H1 (cell line): ENCODE results near the gene MYL6B. TPM values are rescaled to one million over a fixed set of nuclear protein-coding genes. Genes with fewer than 3 reads are reported as not detected.

Source experiments
- CTCF ChIA-PET: fragments of 300-600 bp; sonication (Branson Sonifier 250); formaldehyde crosslinking; loops from one replicate; lab custom pipeline; 2021; ENCODE audit not compliant: partially characterized antibody; lab: Charles Lee
- POLR2A ChIA-PET: fragments of 300-600 bp; sonication (Branson Sonifier 250); formaldehyde crosslinking; loops from one replicate; lab custom pipeline; 2021; ENCODE audit warnings: inconsistent platforms; ENCODE audit not compliant: partially characterized antibody; lab: Charles Lee
- DNase-seq, 2 experiments: peaks; one replicate each; pipeline versions ENCODE4 v3.0.0 to v3.0.0-alpha.2; 2010 to 2022; ENCODE audit warnings: low spot score in 2 of 2, low read depth in 1 of 2, mixed read lengths in 1 of 2
- FAIRE-seq: peaks from 2 replicates; lab custom pipeline; 2011; peaks lifted over from hg19 to GRCh38; lab: Jason Lieb, UNC
- H2AFZ ChIP-seq: 2 replicates; pipeline ENCODE4 v1.8.1; 2012; ENCODE audit warnings: low read length, inconsistent platforms
- H2AK5ac ChIP-seq: 2 replicates; pipeline ENCODE4 v1.6.1; 2013; ENCODE audit warnings: low read depth, low read length
- H2BK120ac ChIP-seq: replicated peaks from 2 replicates; pipeline ENCODE3; 2013; ENCODE audit warnings: low read depth, low read length, inconsistent platforms
- H2BK12ac ChIP-seq: 2 replicates; pipeline ENCODE4 v1.6.1; 2013; ENCODE audit warnings: low read depth, low read length
- H2BK15ac ChIP-seq: 2 replicates; pipeline ENCODE4 v1.6.1; 2013; ENCODE audit warnings: low read length
- H2BK20ac ChIP-seq: 2 replicates; pipeline ENCODE4 v1.6.1; 2013; ENCODE audit warnings: low read length
- H2BK5ac ChIP-seq: 2 replicates; pipeline ENCODE4 v1.6.1; 2013; ENCODE audit warnings: low read depth, low read length
- H3K14ac ChIP-seq: 2 replicates; pipeline ENCODE4 v1.6.1; 2013; ENCODE audit warnings: inconsistent platforms; ENCODE audit not compliant: insufficient read length
- H3K18ac ChIP-seq: 2 replicates; pipeline ENCODE4 v1.6.1; 2013; ENCODE audit warnings: low read length; ENCODE audit errors: extremely low read depth
- H3K23ac ChIP-seq: 2 replicates; pipeline ENCODE4 v1.6.1; 2013; ENCODE audit warnings: inconsistent platforms; ENCODE audit not compliant: insufficient read length
- H3K23me2 ChIP-seq: 2 replicates; pipeline ENCODE4 v1.6.1; 2013; ENCODE audit warnings: low read depth, low read length
- H3K27ac ChIP-seq: 2 replicates; pipeline ENCODE4 v1.6.1; 2011; ENCODE audit warnings: low read depth, low read length, inconsistent platforms
- H3K27me3 ChIP-seq, 4 experiments: replicated peaks in 1 of 4; 1 replicate in 1 of 4; 2 replicates in 3 of 4; pipeline versions ENCODE4 v1.6.1 to v1.8.1; 2011 to 2013; ENCODE audit warnings: low read length in 3 of 4, mild to moderate bottlenecking in 3 of 4, inconsistent platforms in 2 of 4, mixed read lengths in 2 of 4, moderate library complexity in 1 of 4; ENCODE audit not compliant: control insufficient read depth in 3 of 4, insufficient read depth in 3 of 4; ENCODE audit errors: extremely low read depth in 1 of 4
- H3K36me3 ChIP-seq, 4 experiments: 2 replicates each; pipeline versions ENCODE4 v1.6.1 to v1.8.1; 2011 to 2013; ENCODE audit warnings: mild to moderate bottlenecking in 4 of 4, low read length in 3 of 4, moderate library complexity in 2 of 4, control low read depth in 1 of 4, inconsistent platforms in 1 of 4; ENCODE audit not compliant: insufficient read depth in 4 of 4, control insufficient read depth in 2 of 4
- H3K4ac ChIP-seq: replicated peaks from 2 replicates; pipeline ENCODE3; 2013; ENCODE audit warnings: low read length, low read depth, mixed read lengths, inconsistent platforms; ENCODE audit not compliant: insufficient read length
- H3K4me1 ChIP-seq, 4 experiments: replicated peaks in 1 of 4; 1 replicate in 1 of 4; 2 replicates in 3 of 4; pipeline versions ENCODE4 v1.6.1 to v1.8.1; 2011 to 2013; ENCODE audit warnings: low read length in 3 of 4, inconsistent platforms in 2 of 4, mixed read lengths in 1 of 4; ENCODE audit not compliant: insufficient read depth in 4 of 4, control insufficient read depth in 3 of 4
- H3K4me2 ChIP-seq, 2 experiments: 2 replicates each; pipeline versions ENCODE4 v1.6.1 to v1.8.1; 2011 to 2013; ENCODE audit warnings: low read depth in 2 of 2, low read length in 2 of 2, control low read depth in 1 of 2, inconsistent platforms in 1 of 2, mild to moderate bottlenecking in 1 of 2; ENCODE audit not compliant: insufficient read depth in 1 of 2
- H3K4me3 ChIP-seq, 4 experiments: fragments of 200-600, 300-600 bp in 1 of 4; sonication (generic), shearing (Covaris generic), sonication (Bioruptor Twin) in 1 of 4; 2 replicates each; pipeline versions ENCODE4 v1.5.1 to v1.8.1; 2011 to 2016; ENCODE audit warnings: low read length in 4 of 4, low read depth in 3 of 4, control low read depth in 2 of 4, inconsistent platforms in 2 of 4, mild to moderate bottlenecking in 2 of 4, mixed read lengths in 1 of 4, moderate library complexity in 1 of 4; ENCODE audit not compliant: insufficient read depth in 2 of 4; ENCODE audit errors: extremely low read depth in 1 of 4
- H3K56ac ChIP-seq: replicated peaks from 2 replicates; pipeline ENCODE3; 2013; ENCODE audit warnings: low read depth, mild to moderate bottlenecking, mixed read lengths, low read length, inconsistent platforms; ENCODE audit not compliant: insufficient read length
- H3K79me1 ChIP-seq: 2 replicates; pipeline ENCODE4 v1.6.1; 2013; ENCODE audit warnings: low read depth, low read length, control low read depth
- H3K79me2 ChIP-seq, 2 experiments: 2 replicates each; pipeline versions ENCODE4 v1.6.1 to v1.8.1; 2012 to 2013; ENCODE audit warnings: low read length in 2 of 2, mild to moderate bottlenecking in 2 of 2, inconsistent platforms in 1 of 2; ENCODE audit not compliant: insufficient read depth in 2 of 2, control insufficient read depth in 1 of 2
- H3K9ac ChIP-seq, 4 experiments: replicated peaks in 1 of 4; 1 replicate in 1 of 4; 2 replicates in 3 of 4; pipeline versions ENCODE4 v1.6.1 to v1.8.1; 2011 to 2013; ENCODE audit warnings: low read depth in 3 of 4, low read length in 3 of 4, control low read depth in 2 of 4, mild to moderate bottlenecking in 2 of 4, moderate library complexity in 2 of 4, inconsistent platforms in 1 of 4; ENCODE audit errors: extremely low read depth in 1 of 4
- H3K9me3 ChIP-seq, 2 experiments: 2 replicates each; pipeline versions ENCODE4 v1.6.1 to v1.8.1; 2012 to 2013; ENCODE audit warnings: mild to moderate bottlenecking in 2 of 2, moderate library complexity in 2 of 2, control low read depth in 1 of 2, inconsistent platforms in 1 of 2, low read depth in 1 of 2, low read length in 1 of 2, mixed read lengths in 1 of 2; ENCODE audit not compliant: insufficient read depth in 2 of 2
- H4K20me1 ChIP-seq, 2 experiments: replicated peaks in 1 of 2; 2 replicates each; pipeline versions ENCODE3 to v1.8.1; 2011 to 2013; ENCODE audit warnings: inconsistent platforms in 2 of 2, low read length in 2 of 2, mild to moderate bottlenecking in 1 of 2; ENCODE audit not compliant: insufficient read depth in 2 of 2, control insufficient read depth in 1 of 2
- H4K5ac ChIP-seq: 2 replicates; pipeline ENCODE4 v1.6.1; 2013; ENCODE audit warnings: low read length, low read depth, mixed read lengths, inconsistent platforms; ENCODE audit not compliant: insufficient read length
- H4K8ac ChIP-seq: 2 replicates; pipeline ENCODE4 v1.8.0; 2013; ENCODE audit warnings: mild to moderate bottlenecking, moderate library complexity, low read length, inconsistent platforms; ENCODE audit not compliant: insufficient read depth; ENCODE audit errors: extremely low read depth
- H4K91ac ChIP-seq: replicated peaks from 2 replicates; pipeline ENCODE3; 2013; ENCODE audit warnings: low read length, mixed read lengths, inconsistent platforms; ENCODE audit not compliant: insufficient read length
- ATF3 ChIP-seq: IDR thresholded peaks from 2 replicates; pipeline ENCODE4 v1.6.1; 2011; ENCODE audit warnings: low read depth, mild to moderate bottlenecking, low read length; ENCODE audit not compliant: insufficient read depth
- CBX8 ChIP-seq: fragments of 300-800, 300-1000 bp; sonication (generic); IDR thresholded peaks from 2 replicates; pipeline ENCODE4 v1.7.1; 2016; ENCODE audit warnings: low read depth, low read length, borderline replicate concordance
- JUND ChIP-seq: IDR thresholded peaks from 2 replicates; pipeline ENCODE4 v1.6.1; 2011; ENCODE audit warnings: mild to moderate bottlenecking, improper control_type of control experiment, low read length
- KDM4A ChIP-seq: IDR thresholded peaks from one replicate; pipeline ENCODE4 v1.7.1; 2012; ENCODE audit warnings: low read depth, mild to moderate bottlenecking, moderate library complexity, low read length, inconsistent platforms; ENCODE audit not compliant: severe bottlenecking
- KDM5A ChIP-seq: fragments of 200-600 bp; IDR thresholded peaks from 2 replicates; pipeline ENCODE4 v1.7.1; 2012; ENCODE audit warnings: mild to moderate bottlenecking, low read length, inconsistent platforms, mixed read lengths
- POLR2AphosphoS5 ChIP-seq: IDR thresholded peaks from 2 replicates; pipeline ENCODE4 v1.6.1; 2011; ENCODE audit warnings: low read depth, low read length
- SUZ12 ChIP-seq: fragments of 200-600 bp; sonication (generic); IDR thresholded peaks from 2 replicates; pipeline ENCODE4 v1.6.1; 2012; ENCODE audit warnings: mild to moderate bottlenecking, inconsistent platforms, low read length, moderate library complexity, mixed read lengths
- TBP ChIP-seq: IDR thresholded peaks from 2 replicates; pipeline ENCODE4 v1.6.1; 2011; ENCODE audit warnings: low read depth, low read length, improper control_type of control experiment
- WGBS, 2 experiments: shearing (Covaris generic) in 1 of 2; methylation state at CpG; one replicate each; pipeline versions ENCODE4 v1.1.6 to v1.1.7; 2013 to 2015; ENCODE audit warnings: low lambda C conversion rate in 2 of 2, mixed read lengths in 2 of 2, inconsistent platforms in 1 of 2, low coverage in 1 of 2, missing lambda C conversion rate in 1 of 2; ENCODE audit not compliant: insufficient replicate concordance in 2 of 2, insufficient coverage in 1 of 2, insufficient read length in 1 of 2; ENCODE audit errors: extremely low coverage in 1 of 2, missing lambda C conversion rate in 1 of 2; 5-methylcytosine and 5-hydroxymethylcytosine counted together
- long read RNA-seq, 2 experiments: library from RNA in 1 of 2; library from capped mRNA in 1 of 2; stranded (forward); transcript quantifications; one replicate each; pipeline ENCODE4 v2.0.0, GENCODE V29; 2021; ENCODE audit warnings: inconsistent platforms in 1 of 2
- polyA minus RNA-seq, 3 experiments: library from RNA; depleted of rRNA, polyadenylated mRNA; stranded (reverse); fragments of >200 nt; gene quantifications; 1 replicate in 2 of 3; 2 replicates in 1 of 3; pipeline ENCODE4 v1.2.3, GENCODE V29; 2011
- polyA plus RNA-seq, 7 experiments: library from polyadenylated mRNA; depleted of rRNA in 3 of 7; stranded (reverse) in 5 of 7; unstranded in 2 of 7; fragments of >200 nt in 5 of 7; fragments of 200-250 nt in 2 of 7; gene quantifications; 1 replicate in 5 of 7; 2 replicates in 1 of 7; 4 replicates in 1 of 7; pipeline versions ENCODE4 v1.2.1 to v1.2.3, GENCODE V29; 2011 to 2013; ENCODE audit warnings: missing spikeins in 2 of 7, mixed read lengths in 2 of 7
- total RNA-seq: library from RNA; stranded (reverse); fragmentation: NEBNext Ultra II Directional; extraction: Animal tissue kit (Norgen Biotek cat#: 25700); gene quantifications from 2 replicates; pipeline ENCODE4 v1.2.1, GENCODE V29; 2021

Gene MYL6B
- total RNA-seq (162 and 163 TPM in 2 replicates), polyA plus RNA-seq (2011; rRNA removed) (146 and 202 TPM in 2 replicates), polyA minus RNA-seq (2011; rRNA and poly(A)+ RNA removed) (25.3 and 42.8 TPM in 2 replicates)
- polyA plus RNA-seq (2011; cell fraction: cytosol; rRNA removed) = 203 TPM
- 101 TPM for polyA plus RNA-seq (2011; cell fraction: nucleus; rRNA removed)
- 157 to 234 TPM (median 189 TPM) in 4 replicates for polyA plus RNA-seq (2012, experiment 1 of 2)
- 181 TPM for polyA plus RNA-seq (2012, experiment 2 of 2)
- polyA plus RNA-seq (2013, experiment 1 of 2) = 142 TPM
- polyA plus RNA-seq (2013, experiment 2 of 2) = 154 TPM
- polyA minus RNA-seq (2011; cell fraction: cytosol; rRNA and poly(A)+ RNA removed) = 43.2 TPM
- polyA minus RNA-seq (2011; cell fraction: nucleus; rRNA and poly(A)+ RNA removed) = 35.9 TPM
- long read RNA-seq, experiment 1, partial matches to known transcripts = 39 of 78 reads
- long read RNA-seq, experiment 1, other reads (novel, unspliced or antisense) = 34 of 78 reads
- long read RNA-seq, experiment 2, partial matches to known transcripts = 3 of 145 reads
- long read RNA-seq, experiment 2, other reads (novel, unspliced or antisense) = 135 of 145 reads

DNA sequence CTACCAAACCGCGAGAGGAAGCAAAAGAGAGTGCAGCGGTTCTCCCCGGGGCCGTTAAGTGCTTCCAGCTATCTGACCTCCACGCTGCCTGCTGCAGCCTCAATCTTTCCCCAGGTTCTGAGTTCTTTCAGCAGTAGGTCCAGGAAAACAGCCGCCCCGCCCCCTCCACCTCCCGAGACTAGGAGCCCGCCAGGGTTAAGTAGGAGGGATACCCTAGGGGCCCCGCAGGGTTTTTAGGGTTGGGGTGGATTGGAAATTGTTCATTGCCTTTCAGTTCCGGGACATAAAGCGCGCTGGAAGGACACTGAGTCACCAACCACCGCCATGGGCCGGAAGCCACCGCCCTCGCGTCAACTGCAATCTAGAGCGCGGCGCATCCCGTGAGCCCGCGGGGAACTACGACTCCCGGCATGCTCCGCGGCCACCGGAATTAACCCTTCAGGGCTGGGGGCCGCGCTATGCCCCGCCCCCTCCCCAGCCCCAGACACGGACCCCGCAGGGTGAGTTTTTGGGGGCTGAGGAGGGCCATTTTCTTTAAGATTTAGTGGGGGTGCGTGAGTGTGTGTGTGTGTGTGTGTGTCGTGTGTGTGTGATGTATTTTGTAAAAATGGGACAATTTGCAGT is at the start of gene MYL6B:
Gene MYL6B, plus strand, starts transcription at position 456 of the 624 bp plus-strand sequence. CDS start 1,332 bp downstream, outside the sequence.
- Histone ChIP-seq H3K18ac (peak within 1 kb of the TSS; percentile 81), H4K5ac (peak within 1 kb of the TSS; percentile 53), H4K20me1 (no peaks in the 10 kb centered on the region), H3K23ac (no peak within 1 kb of the TSS), H3K27me3 (no peaks in the 10 kb centered on the region; a peak in 1 of 7 replicates), H2BK15ac (0 out of 2 replicates have a peak within 1 kb of the TSS, but pooled peaks have one; percentile 46), H3K23me2 (peaks cover 6% of the 10 kb centered on the region), H2BK5ac (0 out of 2 replicates have a peak within 1 kb of the TSS, but pooled peaks have one; percentile 44), H2BK120ac (no peak within 1 kb of the TSS), H2AFZ (0 out of 2 replicates have a peak within 1 kb of the TSS, but pooled peaks have one; percentile 5), H2AK5ac (peak within 1 kb of the TSS; percentile 65; the same call in 1 of the 2 replicates), H2BK12ac (no peak within 1 kb of the TSS), H3K36me3 (peaks cover 3 to 13% (median 4%) of the 10 kb centered on the region in 4 experiments; a peak in 6 of 8 replicates), H3K4me3 (peak within 1 kb of the TSS; percentile 66 to 84 (median 82)), H3K4me1 (peaks cover 3 to 11% (median 8%) of the 10 kb centered on the region in 4 experiments; a peak in 6 of 7 replicates), H3K27ac (no peak within 1 kb of the TSS), H3K56ac (peak within 1 kb of the TSS; percentile 47), H2BK20ac (no peak within 1 kb of the TSS), H4K91ac (peak within 1 kb of the TSS; percentile 69), H3K9me3 (no peaks in the 10 kb centered on the region), H3K4me2 (peak within 1 kb of the TSS; percentile 67 to 70), H3K79me2 (peaks cover 0 to 6% of the 10 kb centered on the region in 2 experiments; a peak in 1 of 4 replicates), H3K9ac (peak within 1 kb of the TSS; percentile 57 to 75 (median 67)), H3K14ac (no peak within 1 kb of the TSS), H3K79me1 (0 out of 2 replicates have a peak, but pooled peaks cover 2% of the 10 kb centered on the region), H4K8ac (peak within 1 kb of the TSS; percentile 77; the same call in 1 of the 2 replicates), H3K4ac (no peak within 1 kb of the TSS)
- ChIA-PET CTCF (interaction anchor here (0.9 to 3.9 kb wide), 8 partner anchors 10 to 54 kb away, joined by 3 to 22 read pairs (median 4); partner anchors contain the start of genes ESYT1 and ZC3H10), POLR2A (interaction anchor here (0.9 to 5.9 kb wide), 13 partner anchors 9 to 959 kb away, joined by 3 to 43 read pairs (median 8); partner anchors contain the start of genes ESYT1, PA2G4, RNF41 and RPL41)
- FAIRE-seq (peak; percentile 52), DNase-seq (peak; percentile 66 to 91)
- 1% methylated on average over 29 of the region's 37 CpGs; no CpG with 5 or more reads in 1 of the 2 experiments for WGBS, 2 experiments
- peak; percentile 71; the same call in 1 of the 2 replicates for TF ChIP-seq TBP
- TF ChIP-seq KDM5A = 0 out of 2 replicates have a peak, but pooled peaks have one; percentile 27
- no peak for TF ChIP-seq ATF3
- TF ChIP-seq JUND = peak; percentile 54; the same call in 1 of the 2 replicates
- TF ChIP-seq POLR2AphosphoS5 = peak; percentile 87
- no peak for TF ChIP-seq SUZ12
- peak; percentile 46 for TF ChIP-seq KDM4A
- TF ChIP-seq CBX8 = no peak
